SK-MEL-5 (cell line): ENCODE data around the gene RPEL1. TPM values are rescaled to one million over a fixed set of nuclear protein-coding genes. Genes with fewer than 3 reads are reported as not detected.

ENCODE experiments used
- total RNA-seq: library from RNA; depleted of rRNA; stranded (reverse); fragments of >200 nt; shearing (Covaris generic); gene quantifications from 2 replicates; pipeline ENCODE4 v1.2.3, GENCODE V29; 2014; rRNA removed

The RPEL1 gene
- total RNA-seq, 1 experiment from 2014 or later, result not detected

Other genes starting within 250 kb of the RPEL1 start
- gene NT5C2, start 52.6 kb upstream of the RPEL1 start, total RNA-seq, result 35.5 and 37.4 TPM in 2 replicates
- 0.37 and 0.56 TPM in 2 replicates for gene INA, start 31.3 kb downstream of the RPEL1 start, total RNA-seq
- 9.1 and 9.3 TPM in 2 replicates for gene PCGF6, start 105.3 kb downstream of the RPEL1 start, total RNA-seq
- 2.8 and 3.5 TPM in 2 replicates for gene TAF5, start 122.1 kb downstream of the RPEL1 start, total RNA-seq
- 420 and 471 TPM in 2 replicates for gene ATP5MK, start 150.6 kb downstream of the RPEL1 start, total RNA-seq
- 31.8 and 38.1 TPM in 2 replicates for gene PDCD11, start 150.7 kb downstream of the RPEL1 start, total RNA-seq
- gene CALHM2, start 206.5 kb downstream of the RPEL1 start, total RNA-seq, result not detected in 2 replicates
- gene CALHM1, start 213.0 kb downstream of the RPEL1 start, total RNA-seq, result not detected in 2 replicates
- gene CALHM3, start 233.4 kb downstream of the RPEL1 start, total RNA-seq, result not detected in 2 replicates
- gene NEURL1, start 247.8 kb downstream of the RPEL1 start, total RNA-seq, result 0.58 TPM in 1 of 2 replicates, not detected in the other